ENCODE measurements around the gene PHF20. TPM values are rescaled to one million over a fixed set of nuclear protein-coding genes. Genes with fewer than 3 reads are reported as not detected.

Gene PHF20
- total and polyA plus RNA-seq, 2 of the 8 experiments (the other 6 are each of a cell fraction or from before 2014, with no cell fraction given) = 25.6 to 70.1 TPM

- POLR2A ChIA-PET (ENCODE audit: partially characterized antibody) = interaction anchor here (1.2 to 1.3 kb wide), 2 partner anchors 12 to 37 kb away, joined by 4 to 7 read pairs; partner anchors contain the start of gene SCAND1
- FAIRE-seq = no peak
- H3K4me2 ChIP-seq (ENCODE audit: insufficient read depth in 1 of 2, low read depth in 2 of 2, low read length in 2 of 2) = no peak overlapping the region
- TF ChIP-seq CTCF (IDR thresholded peaks at IDR 0.05; ENCODE audit: control extremely low read depth in 1 of 3, insufficient read depth in 1 of 3, low read depth in 1 of 3, low read length in 3 of 3) = peak in 2 of 3 experiments; percentile 30 to 43; a peak in 2 of 4 replicates
- TF ChIP-seq RBBP5 (IDR thresholded peaks at IDR 0.05; ENCODE audit: borderline replicate concordance, low read depth, low read length) = no peak
- TF ChIP-seq JUND (IDR thresholded peaks at IDR 0.05; ENCODE audit: low read length) = no peak
- no peak for TF ChIP-seq KDM4A (IDR thresholded peaks at IDR 0.05; ENCODE audit: low read depth, low read length, severe bottlenecking)
- no peak for TF ChIP-seq BRCA1 (IDR thresholded peaks at IDR 0.05; ENCODE audit: low read depth, low read length)
- TF ChIP-seq CBX5 (IDR thresholded peaks at IDR 0.05; ENCODE audit: low read depth, low read length) = no peak
- TF ChIP-seq SAP30 (IDR thresholded peaks at IDR 0.05; ENCODE audit: insufficient read depth, insufficient replicate concordance, low read length) = no peak
- TF ChIP-seq SP4 (IDR thresholded peaks at IDR 0.05; ENCODE audit: low read length) = no peak
- no peak for TF ChIP-seq HDAC2 (IDR thresholded peaks at IDR 0.05; ENCODE audit: borderline replicate concordance in 1 of 2, low read depth in 2 of 2, low read length in 2 of 2)
- no peak for TF ChIP-seq KDM1A (IDR thresholded peaks at IDR 0.05; ENCODE audit: borderline replicate concordance, low read length)
These were observed 219.4 kb downstream of the PHF20 start for GRCh38 chr20:35991142-35991771.

More at GRCh38 chr20:35991142-35991771, 219.4 kb downstream of the PHF20 start:
- CTCF ChIA-PET (ENCODE audit: partially characterized antibody) = interaction anchor here (0.6 to 11.8 kb wide), 42 partner anchors 11 to 1285 kb away, joined by 3 to 244 read pairs (median 4); partner anchors contain the start of genes CNBD2 and SCAND1
- Histone ChIP-seq H3K4ac (replicated peaks; ENCODE audit: insufficient read length, low read depth, low read length) (no peak overlapping the region), H3K23me2 (ENCODE audit: low read depth, low read length) (no peaks in the 10 kb centered on the region), H2BK5ac (ENCODE audit: low read depth, low read length) (no peak overlapping the region), H4K20me1 (replicated peaks in 1 of 2; ENCODE audit: control insufficient read depth in 1 of 2, insufficient read depth in 2 of 2, low read length in 2 of 2) (no peaks in the 10 kb centered on the region), H4K91ac (replicated peaks; ENCODE audit: insufficient read length, low read length) (no peak overlapping the region), H2AFZ (ENCODE audit: low read length) (no peak overlapping the region), H4K8ac (ENCODE audit: extremely low read depth, insufficient read depth, low read length) (no peak overlapping the region), H3K18ac (ENCODE audit: extremely low read depth, low read length) (no peak overlapping the region), H3K36me3 (ENCODE audit: control insufficient read depth in 2 of 4, insufficient read depth in 4 of 4, low read length in 3 of 4) (no peaks in the 10 kb centered on the region), H3K9ac (replicated peaks in 1 of 4; ENCODE audit: extremely low read depth in 1 of 4, low read depth in 3 of 4, low read length in 3 of 4) (no peak overlapping the region), H3K4me1 (replicated peaks in 1 of 4; ENCODE audit: control insufficient read depth in 3 of 4, insufficient read depth in 4 of 4, low read length in 3 of 4) (no peaks in the 10 kb centered on the region; a peak in 1 of 7 replicates), H3K23ac (ENCODE audit: insufficient read length) (no peak overlapping the region), H3K79me2 (ENCODE audit: control insufficient read depth in 1 of 2, insufficient read depth in 2 of 2, low read length in 2 of 2) (no peaks in the 10 kb centered on the region), H2BK15ac (ENCODE audit: low read length) (no peak overlapping the region), H2BK12ac (ENCODE audit: low read depth, low read length) (no peak overlapping the region), H3K27ac (ENCODE audit: low read depth, low read length) (no peak overlapping the region), H2BK120ac (replicated peaks; ENCODE audit: low read depth, low read length) (no peak overlapping the region), H3K9me3 (ENCODE audit: insufficient read depth in 2 of 2, low read depth in 1 of 2, low read length in 1 of 2) (no peaks in the 10 kb centered on the region), H3K4me3 (ENCODE audit: extremely low read depth in 1 of 4, insufficient read depth in 2 of 4, low read depth in 3 of 4, low read length in 4 of 4) (no peak overlapping the region), H3K56ac (replicated peaks; ENCODE audit: insufficient read length, low read depth, low read length) (no peak overlapping the region), H2AK5ac (ENCODE audit: low read depth, low read length) (no peak overlapping the region), H2BK20ac (ENCODE audit: low read length) (no peak overlapping the region), H3K14ac (ENCODE audit: insufficient read length) (no peak overlapping the region), H3K79me1 (ENCODE audit: low read depth, low read length) (no peaks in the 10 kb centered on the region), H4K5ac (ENCODE audit: insufficient read length, low read depth, low read length) (no peak overlapping the region), H3K27me3 (replicated peaks in 1 of 4; ENCODE audit: control insufficient read depth in 3 of 4, extremely low read depth in 1 of 4, insufficient read depth in 3 of 4, low read length in 3 of 4) (no peaks in the 10 kb centered on the region)
- DNase-seq (ENCODE audit: low read depth in 1 of 2, low spot score in 2 of 2) = no peak
- 52% methylated on average over 3 of the region's 3 CpGs; no CpG with 5 or more reads in 1 of the 2 experiments for WGBS, 2 experiments (ENCODE audit: extremely low coverage in 1 of 2, insufficient coverage in 1 of 2, insufficient read length in 1 of 2, insufficient replicate concordance in 2 of 2, low coverage in 1 of 2, low lambda C conversion rate in 2 of 2, missing lambda C conversion rate in 1 of 2)
